Lower leg skin (tissue), 4 donors: ENCODE measurements around the gene GDF9. TPM values are rescaled to one million over a fixed set of nuclear protein-coding genes. Genes with fewer than 3 reads are reported as not detected.
A peak's percentile ranks its signal among the peaks of the same experiment; 100 is the strongest.

Experiments used
- DNase-seq, 2 donors: peaks; one replicate each; pipeline ENCODE4 v3.0.0-alpha.2; 2019; ENCODE audit warnings: low spot score in 2 of 2
- H3K4me3 ChIP-seq: fragments of 200-600 bp; sonication (generic); 2 replicates; pipeline ENCODE4 v1.5.1; 2017; ENCODE audit warnings: mild to moderate bottlenecking, low read depth; ENCODE audit not compliant: poor library complexity, severe bottlenecking
- CTCF ChIP-seq, 3 donors: fragments of 450-650 bp; IDR thresholded peaks; one replicate each; pipeline ENCODE4 v1.5.1; 2016; ENCODE audit warnings: antibody characterized with exemption in 3 of 3, mild to moderate bottlenecking in 3 of 3, moderate library complexity in 2 of 3
- POLR2A ChIP-seq, 2 donors: fragments of 450-650 bp; IDR thresholded peaks; one replicate each; pipeline ENCODE4 v1.6.1; 2016 to 2017; ENCODE audit warnings: antibody characterized with exemption in 2 of 2, mild to moderate bottlenecking in 1 of 2, moderate library complexity in 1 of 2
- WGBS, 2 donors: methylation state at CpG; one replicate each; pipeline ENCODE4 v1.1.5; 2018; 5-methylcytosine and 5-hydroxymethylcytosine counted together
- intact Hi-C: fragments of 100-400 bp; cut with DNase I; formaldehyde crosslinking; loops from one replicate; pipeline ENCODE4 v1.15.0; 2023; ENCODE audit warnings: low total_unique reads
- total RNA-seq, 4 donors: library from RNA; depleted of rRNA; stranded (reverse); fragments of >200 nt; gene quantifications; one replicate each; pipeline ENCODE4 v1.1.0, GENCODE V29; 2016

The GDF9 gene
- total RNA-seq, 4 donors from 2014 or later = 0.17 to 0.44 (median 0.36) TPM

- 96 to 97% methylated on average over 7 to 30 of the region's 81 CpGs for WGBS, 2 donors
- H3K4me3 ChIP-seq = no peak overlapping the region
- no peak for TF ChIP-seq POLR2A (IDR thresholded peaks at IDR 0.05)
- no peak for TF ChIP-seq CTCF (IDR thresholded peaks at IDR 0.05)
- no peak for DNase-seq
- intact Hi-C loops = loop anchor here (10.0 kb wide), 2 partner anchors 60 to 290 kb away; no protein-coding TSS in a partner anchor
Observed at GRCh38 chr5:132814503-132815294, 51.6 kb downstream of the GDF9 start.

DNA sequence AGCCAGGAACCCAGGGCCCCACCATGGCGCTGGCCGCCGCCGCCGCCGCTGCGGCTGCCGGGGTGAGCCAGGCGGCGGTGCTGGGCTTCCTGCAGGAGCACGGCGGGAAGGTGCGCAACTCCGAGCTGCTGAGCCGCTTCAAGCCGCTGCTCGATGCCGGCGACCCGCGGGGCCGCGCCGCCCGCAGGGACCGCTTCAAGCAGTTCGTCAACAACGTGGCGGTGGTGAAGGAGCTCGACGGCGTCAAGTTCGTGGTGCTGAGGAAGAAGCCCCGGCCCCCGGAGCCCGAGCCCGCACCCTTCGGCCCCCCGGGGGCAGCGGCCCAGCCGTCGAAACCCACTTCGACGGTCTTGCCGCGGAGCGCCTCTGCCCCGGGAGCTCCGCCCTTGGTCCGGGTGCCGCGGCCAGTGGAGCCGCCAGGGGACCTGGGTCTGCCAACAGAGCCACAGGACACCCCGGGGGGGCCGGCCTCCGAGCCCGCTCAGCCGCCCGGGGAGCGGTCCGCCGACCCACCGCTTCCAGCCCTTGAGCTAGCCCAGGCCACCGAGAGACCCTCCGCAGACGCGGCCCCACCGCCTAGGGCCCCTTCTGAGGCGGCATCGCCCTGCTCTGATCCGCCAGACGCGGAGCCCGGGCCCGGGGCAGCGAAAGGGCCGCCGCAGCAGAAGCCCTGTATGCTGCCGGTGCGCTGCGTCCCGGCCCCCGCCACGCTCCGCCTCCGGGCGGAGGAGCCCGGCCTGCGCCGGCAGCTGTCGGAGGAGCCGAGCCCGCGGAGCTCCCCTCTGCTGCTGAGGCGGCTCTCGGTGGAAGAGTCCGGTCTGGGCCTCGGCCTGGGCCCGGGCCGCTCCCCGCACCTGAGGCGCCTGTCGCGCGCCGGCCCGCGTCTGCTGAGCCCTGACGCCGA, 52.4 kb downstream of the GDF9 start:
- no peak overlapping the region for H3K4me3 ChIP-seq
- TF ChIP-seq POLR2A (IDR thresholded peaks at IDR 0.05) = no peak
- TF ChIP-seq CTCF (IDR thresholded peaks at IDR 0.05) = no peak
- intact Hi-C loops = loop anchor here (10.0 kb wide), 2 partner anchors 59 to 289 kb away; no protein-coding TSS in a partner anchor
- DNase-seq = peak in 1 of 2 donors; percentile 83
- WGBS, 2 donors = 0% methylated on average over 2 to 17 of the region's 110 CpGs

DNA sequence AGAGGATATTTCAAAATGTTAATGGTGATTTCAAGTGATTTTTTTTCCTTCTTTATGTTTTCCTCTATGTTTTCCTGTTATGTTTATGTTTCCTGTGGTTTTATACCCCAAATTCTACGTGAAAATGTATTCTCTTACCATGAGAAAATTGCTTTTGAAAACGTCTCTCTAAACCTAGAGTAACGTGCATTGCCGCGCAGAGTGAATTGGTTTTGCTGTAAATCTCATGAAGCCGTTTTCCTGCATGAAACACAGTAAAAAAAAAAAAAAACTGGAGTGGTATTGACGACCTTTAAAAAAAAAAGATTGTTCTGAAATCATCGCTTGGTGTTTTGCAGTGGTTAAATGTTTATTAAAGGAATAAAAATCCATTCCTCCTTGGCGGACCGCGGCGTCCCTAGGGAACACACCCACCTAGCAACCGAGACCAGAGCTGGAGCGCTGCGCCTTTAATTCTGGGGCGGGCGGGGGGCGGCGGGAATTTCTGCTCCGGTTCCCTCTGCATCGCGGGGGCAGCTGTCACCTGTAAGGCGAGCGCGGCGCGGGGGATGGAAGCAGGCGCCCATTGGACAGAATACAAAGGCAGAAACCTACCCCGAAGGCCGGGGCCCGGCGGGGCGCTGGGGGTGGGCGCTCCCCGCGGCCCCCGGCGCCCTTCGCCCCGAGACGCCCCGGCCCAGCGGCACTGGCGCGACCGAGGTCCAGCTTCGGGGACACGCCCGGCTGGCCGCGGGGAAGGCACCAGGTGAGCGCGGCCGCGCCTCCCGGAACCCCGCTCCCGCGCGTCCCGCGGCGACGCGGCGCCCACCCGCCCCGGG, 53.3 kb downstream of the GDF9 start, which contains the start of gene SOWAHA:
Gene SOWAHA, plus strand, starts transcription at position 522 of the 818 bp plus-strand sequence. CDS start 320 bp downstream, outside the sequence.
- intact Hi-C loops = loop anchor here (10.0 kb wide), 2 partner anchors 58 to 288 kb away; no protein-coding TSS in a partner anchor
- TF ChIP-seq CTCF (IDR thresholded peaks at IDR 0.05) (no peak), POLR2A (IDR thresholded peaks at IDR 0.05) (no peak)
- H3K4me3 ChIP-seq = no peak within 1 kb of the TSS
- DNase-seq = peak in 1 of 2 donors; percentile 81
- WGBS, 2 donors = 5 to 6% methylated on average over 29 to 61 of the region's 68 CpGs

GRCh38 chr5:132812123-132812765, 54.0 kb downstream of the GDF9 start:
- intact Hi-C loops = loop anchor here (10.0 kb wide), 2 partner anchors 57 to 287 kb away; no protein-coding TSS in a partner anchor
- 61 to 74% methylated on average over 18 of the region's 18 CpGs for WGBS, 2 donors
- no peak overlapping the region for H3K4me3 ChIP-seq
- DNase-seq = no peak
- TF ChIP-seq POLR2A (IDR thresholded peaks at IDR 0.05) = no peak
- no peak for TF ChIP-seq CTCF (IDR thresholded peaks at IDR 0.05)

Other genes starting within 250 kb of the GDF9 start
- not detected for gene IL13, start 208.3 kb downstream of the GDF9 start, total RNA-seq
- gene IL4, start 192.5 kb downstream of the GDF9 start, total RNA-seq = not detected
- gene KIF3A, start 128.9 kb downstream of the GDF9 start, total RNA-seq = 1 to 10 TPM; 4.9 to 7.7 (median 6.3) TPM
- under 1 TPM in 2 of 4 donors, not detected in 2; 0.49 to 0.74 TPM for gene CCNI2, start 119.0 kb downstream of the GDF9 start, total RNA-seq
- gene SEPTIN8, start 89.2 kb downstream of the GDF9 start, total RNA-seq = 10 to 100 TPM; 70.0 to 99.6 (median 87.8) TPM
- gene SOWAHA, start 53.2 kb downstream of the GDF9 start, total RNA-seq = 1 to 10 TPM in 1 of 4 donors, under 1 TPM in 3; 0.08 to 1.0 (median 0.79) TPM
- 1 to 10 TPM; 1.2 to 3.8 (median 2.2) TPM for gene SHROOM1, start 35.8 kb downstream of the GDF9 start, total RNA-seq
- gene UQCRQ, start 173 bp upstream of the GDF9 start, total RNA-seq = 100 to 1,000 TPM in 2 of 4 donors, 10 to 100 TPM in 2; 56.0 to 122 (median 88.0) TPM
- gene LEAP2, start 7.2 kb upstream of the GDF9 start, total RNA-seq = 1 to 10 TPM in 2 of 4 donors, under 1 TPM in 1, not detected in 1; 0.84 to 2.0 (median 1.8) TPM
- 10 to 100 TPM; 47.9 to 79.2 (median 57.9) TPM for gene AFF4, start 97.2 kb upstream of the GDF9 start, total RNA-seq
- 10 to 100 TPM in 1 of 4 donors, 1 to 10 TPM in 3; 5.9 to 11.9 (median 6.9) TPM for gene ZCCHC10, start 160.1 kb upstream of the GDF9 start, total RNA-seq
- 10 to 100 TPM; 33.0 to 49.3 (median 42.2) TPM for gene HSPA4, start 185.5 kb upstream of the GDF9 start, total RNA-seq